ENCODE measurements around the gene AGXT. TPM values are rescaled to one million over a fixed set of nuclear protein-coding genes. Genes with fewer than 3 reads are reported as not detected.

AGXT gene
- total RNA-seq, 4 donors from 2014 or later = 0.33 to 0.75 TPM; not detected in 2

- no peak for TF ChIP-seq CTCF (IDR thresholded peaks at IDR 0.05; ENCODE audit: low read depth)
These were observed 34.1 kb upstream of the AGXT start for GRCh38 chr2:240834377-240834975.

- no peak for TF ChIP-seq CTCF (IDR thresholded peaks at IDR 0.05; ENCODE audit: low read depth)
These were observed 33.1 kb upstream of the AGXT start for GRCh38 chr2:240835528-240835927.

- no peak for TF ChIP-seq CTCF (IDR thresholded peaks at IDR 0.05; ENCODE audit: low read depth)
These were observed 31.7 kb upstream of the AGXT start for GRCh38 chr2:240836781-240837467.

- no peak for TF ChIP-seq CTCF (IDR thresholded peaks at IDR 0.05; ENCODE audit: low read depth)
These were observed 31.0 kb upstream of the AGXT start for GRCh38 chr2:240837621-240838020.

GRCh38 chr2:240839152-240840143, 29.2 kb upstream of the AGXT start:
- no peak for TF ChIP-seq CTCF (IDR thresholded peaks at IDR 0.05; ENCODE audit: low read depth)

GRCh38 chr2:240840435-240841060, 28.1 kb upstream of the AGXT start:
- TF ChIP-seq CTCF (IDR thresholded peaks at IDR 0.05; ENCODE audit: low read depth) = no peak

Measured in subcutaneous adipose tissue (tissue), 4 donors.